Esophagus squamous epithelium (tissue), 5 donors: ENCODE data around the gene SLC18A2. TPM values are rescaled to one million over a fixed set of nuclear protein-coding genes. Genes with fewer than 3 reads are reported as not detected.

Experiments
- DNase-seq: peaks from one replicate; lab custom pipeline; 2025; lab: John Stamatoyannopoulos, UW
- H3K27ac ChIP-seq, 4 donors: fragments of 200-600 bp; sonication (generic); one replicate each; pipeline ENCODE4 v1.5.1; 2016 to 2019; ENCODE audit warnings: mild to moderate bottlenecking in 1 of 4
- H3K27me3 ChIP-seq, 4 donors: fragments of 200-600 bp; sonication (generic); 1 replicate in 3 of 4; 2 replicates in 1 of 4; pipeline versions ENCODE4 v1.5.1 to v1.6.0; 2017 to 2021; ENCODE audit warnings: antibody characterized with exemption in 1 of 4
- H3K36me3 ChIP-seq, 3 donors: fragments of 200-600 bp; sonication (generic); one replicate each; pipeline ENCODE4 v1.5.1; 2016 to 2019
- H3K4me1 ChIP-seq, 3 donors: fragments of 200-600 bp; sonication (generic); one replicate each; pipeline ENCODE4 v1.5.1; 2017 to 2019
- H3K4me3 ChIP-seq, 4 donors: fragments of 200-600 bp; sonication (generic); 1 replicate in 3 of 4; 2 replicates in 1 of 4; pipeline ENCODE4 v1.5.1; 2016 to 2019; ENCODE audit warnings: mild to moderate bottlenecking in 2 of 4, moderate library complexity in 1 of 4
- H3K9me3 ChIP-seq, 3 donors: fragments of 200-600 bp; sonication (generic); one replicate each; pipeline ENCODE4 v1.5.1; 2016 to 2019
- POLR2A ChIP-seq, 4 donors: fragments of 450-650 bp; IDR thresholded peaks; one replicate each; pipeline ENCODE4 v1.6.1; 2017; ENCODE audit warnings: antibody characterized with exemption in 4 of 4, mild to moderate bottlenecking in 4 of 4, moderate library complexity in 3 of 4
- WGBS, 2 donors: methylation state at CpG; one replicate each; pipeline ENCODE4 v1.1.5; 2018; 5-methylcytosine and 5-hydroxymethylcytosine counted together
- intact Hi-C: fragments of 100-400 bp; cut with DNase I; formaldehyde crosslinking; loops from one replicate; pipeline ENCODE4 v1.15.0; 2022
- total RNA-seq, 4 donors: library from RNA; depleted of rRNA; stranded (reverse); fragments of >200 nt; gene quantifications; one replicate each; pipeline ENCODE4 v1.1.0, GENCODE V29; 2016
- TF ChIP-seq, protein P1 (sequence below), 6 experiments: fragments of 450-650 bp in 4 of 6; fragments of 200-600 bp in 2 of 6; sonication (generic) in 2 of 6; IDR thresholded peaks; one replicate each; pipeline ENCODE4 v1.5.1; 2016 to 2019; ENCODE audit warnings: antibody characterized with exemption in 6 of 6, mild to moderate bottlenecking in 4 of 6, moderate library complexity in 4 of 6
- donor health status: DM: yes; HTN: yes; CAD: no.

The SLC18A2 gene
- total RNA-seq, 4 donors from 2014 or later: 0.11 to 2.9 (median 0.68) TPM

DNA sequence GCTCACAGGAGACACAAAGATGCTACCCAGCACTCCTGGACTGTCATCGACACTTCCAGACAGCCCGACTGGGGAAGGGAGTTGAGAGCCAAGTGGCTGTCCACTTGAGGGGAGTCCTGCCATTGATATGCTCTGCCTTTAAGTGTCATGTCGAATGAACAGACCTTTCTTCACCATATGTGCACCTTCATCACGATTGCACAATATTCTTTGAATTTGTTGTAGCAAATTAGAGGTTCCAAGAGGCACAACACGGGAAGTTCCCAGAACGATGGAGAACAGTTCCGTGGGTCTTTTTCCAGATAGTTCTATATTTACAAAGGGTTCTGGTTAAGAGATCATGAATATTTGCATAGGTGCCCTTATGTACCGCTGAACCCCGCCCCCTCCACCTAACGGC lies 16.0 kb downstream of the SLC18A2 start:
- Histone ChIP-seq H3K4me3 (no peak overlapping the region), H3K4me1 (no peaks in the 10 kb centered on the region), H3K27me3 (peaks cover 0 to 56% (median 0%) of the 10 kb centered on the region in 4 donors), H3K9me3 (no peaks in the 10 kb centered on the region), H3K27ac (no peak overlapping the region), H3K36me3 (no peaks in the 10 kb centered on the region)
- 69 to 76% methylated on average over 8 to 9 of the region's 10 CpGs for WGBS, 2 donors
- intact Hi-C loops: no loop called here
- TF ChIP-seq POLR2A (IDR thresholded peaks at IDR 0.05): no peak
- TF ChIP-seq, protein P1, sequence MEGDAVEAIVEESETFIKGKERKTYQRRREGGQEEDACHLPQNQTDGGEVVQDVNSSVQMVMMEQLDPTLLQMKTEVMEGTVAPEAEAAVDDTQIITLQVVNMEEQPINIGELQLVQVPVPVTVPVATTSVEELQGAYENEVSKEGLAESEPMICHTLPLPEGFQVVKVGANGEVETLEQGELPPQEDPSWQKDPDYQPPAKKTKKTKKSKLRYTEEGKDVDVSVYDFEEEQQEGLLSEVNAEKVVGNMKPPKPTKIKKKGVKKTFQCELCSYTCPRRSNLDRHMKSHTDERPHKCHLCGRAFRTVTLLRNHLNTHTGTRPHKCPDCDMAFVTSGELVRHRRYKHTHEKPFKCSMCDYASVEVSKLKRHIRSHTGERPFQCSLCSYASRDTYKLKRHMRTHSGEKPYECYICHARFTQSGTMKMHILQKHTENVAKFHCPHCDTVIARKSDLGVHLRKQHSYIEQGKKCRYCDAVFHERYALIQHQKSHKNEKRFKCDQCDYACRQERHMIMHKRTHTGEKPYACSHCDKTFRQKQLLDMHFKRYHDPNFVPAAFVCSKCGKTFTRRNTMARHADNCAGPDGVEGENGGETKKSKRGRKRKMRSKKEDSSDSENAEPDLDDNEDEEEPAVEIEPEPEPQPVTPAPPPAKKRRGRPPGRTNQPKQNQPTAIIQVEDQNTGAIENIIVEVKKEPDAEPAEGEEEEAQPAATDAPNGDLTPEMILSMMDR (IDR thresholded peaks at IDR 0.05): no peak
- no peak for DNase-seq

DNA sequence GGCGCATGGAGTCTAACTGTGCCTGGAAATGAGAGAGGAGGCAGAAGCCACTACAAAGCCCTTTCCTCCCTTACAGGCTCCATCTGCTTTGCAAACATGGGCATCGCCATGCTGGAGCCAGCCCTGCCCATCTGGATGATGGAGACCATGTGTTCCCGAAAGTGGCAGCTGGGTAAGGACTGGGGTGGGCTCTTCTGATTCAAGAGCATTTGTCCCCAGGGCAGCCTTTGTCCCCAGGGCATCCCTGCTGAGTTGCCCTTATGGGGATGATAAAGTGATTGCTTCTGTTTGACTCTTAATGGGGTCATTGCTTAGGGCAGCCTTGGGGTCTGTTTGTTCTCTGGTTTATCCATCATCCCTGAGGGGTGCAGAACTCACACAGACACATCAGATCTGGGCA lies 16.8 kb downstream of the SLC18A2 start:
- H3K9me3 ChIP-seq: no peaks in the 10 kb centered on the region
- no peak for TF ChIP-seq POLR2A (IDR thresholded peaks at IDR 0.05)
- TF ChIP-seq, protein P1 (IDR thresholded peaks at IDR 0.05): no peak
- WGBS, 2 donors: 67 to 77% methylated on average over 3 of the region's 3 CpGs
- peaks cover 0 to 61% (median 0%) of the 10 kb centered on the region in 4 donors for H3K27me3 ChIP-seq
- no peak for DNase-seq
- no peaks in the 10 kb centered on the region for H3K36me3 ChIP-seq
- H3K4me1 ChIP-seq: no peaks in the 10 kb centered on the region
- H3K27ac ChIP-seq: no peak overlapping the region
- no peak overlapping the region for H3K4me3 ChIP-seq
- intact Hi-C loops: no loop called here

DNA sequence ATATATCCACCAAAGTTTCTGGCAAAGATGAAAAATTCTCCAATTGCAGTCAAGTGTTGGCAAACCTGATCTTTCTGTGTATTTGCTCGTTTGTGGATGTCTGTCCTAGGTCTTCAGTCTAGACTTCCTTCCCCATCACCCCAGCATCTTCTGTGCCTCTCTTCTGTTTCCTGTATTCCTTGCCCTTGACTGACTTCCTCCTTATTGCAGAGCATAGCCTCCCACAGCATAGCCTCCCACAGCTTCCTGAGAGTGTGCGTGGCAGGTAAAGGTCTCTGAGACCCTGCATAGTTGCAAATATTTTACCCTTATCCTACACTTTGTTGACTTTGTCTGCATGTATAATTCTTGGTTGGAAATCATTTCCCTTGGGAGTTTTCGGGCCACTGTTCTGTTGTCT lies 18.4 kb downstream of the SLC18A2 start:
- 40 to 51% methylated on average over 3 of the region's 3 CpGs for WGBS, 2 donors
- Histone ChIP-seq H3K27ac (no peak overlapping the region), H3K27me3 (peaks cover 0 to 71% (median 0%) of the 10 kb centered on the region in 4 donors), H3K36me3 (no peaks in the 10 kb centered on the region), H3K9me3 (no peaks in the 10 kb centered on the region), H3K4me3 (no peak overlapping the region), H3K4me1 (no peaks in the 10 kb centered on the region)
- intact Hi-C loops: no loop called here
- DNase-seq: no peak
- TF ChIP-seq POLR2A (IDR thresholded peaks at IDR 0.05): no peak
- TF ChIP-seq, protein P1 (IDR thresholded peaks at IDR 0.05): no peak

DNA sequence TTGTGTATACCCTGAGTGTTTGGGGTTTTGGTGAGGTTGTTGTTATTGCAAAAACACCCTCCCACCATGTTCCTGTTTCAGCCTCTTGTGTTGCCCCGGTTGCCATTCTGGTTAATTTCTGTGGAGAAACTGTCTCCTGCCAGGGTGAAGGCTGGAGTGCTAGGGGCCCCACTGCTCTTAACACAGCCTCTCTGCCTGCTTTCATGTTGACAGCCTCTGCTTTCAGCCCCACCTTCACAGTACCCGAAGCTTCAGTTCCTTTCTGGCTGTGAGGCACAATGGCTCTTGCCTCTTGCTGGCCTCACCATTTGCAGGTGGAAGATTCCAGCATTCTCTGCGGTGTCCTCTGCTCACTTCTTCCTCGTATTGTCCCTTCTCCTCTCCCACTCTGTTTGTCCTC lies 19.2 kb downstream of the SLC18A2 start:
- no peak overlapping the region for H3K4me3 ChIP-seq
- WGBS, 2 donors: 40 to 50% methylated on average over 4 of the region's 4 CpGs
- peaks cover 0 to 65% (median 0%) of the 10 kb centered on the region in 4 donors for H3K27me3 ChIP-seq
- intact Hi-C loops: no loop called here
- TF ChIP-seq, protein P1 (IDR thresholded peaks at IDR 0.05): no peak
- no peak for TF ChIP-seq POLR2A (IDR thresholded peaks at IDR 0.05)
- no peaks in the 10 kb centered on the region for H3K4me1 ChIP-seq
- no peaks in the 10 kb centered on the region for H3K9me3 ChIP-seq
- no peaks in the 10 kb centered on the region for H3K36me3 ChIP-seq
- no peak for DNase-seq
- H3K27ac ChIP-seq: no peak overlapping the region

DNA sequence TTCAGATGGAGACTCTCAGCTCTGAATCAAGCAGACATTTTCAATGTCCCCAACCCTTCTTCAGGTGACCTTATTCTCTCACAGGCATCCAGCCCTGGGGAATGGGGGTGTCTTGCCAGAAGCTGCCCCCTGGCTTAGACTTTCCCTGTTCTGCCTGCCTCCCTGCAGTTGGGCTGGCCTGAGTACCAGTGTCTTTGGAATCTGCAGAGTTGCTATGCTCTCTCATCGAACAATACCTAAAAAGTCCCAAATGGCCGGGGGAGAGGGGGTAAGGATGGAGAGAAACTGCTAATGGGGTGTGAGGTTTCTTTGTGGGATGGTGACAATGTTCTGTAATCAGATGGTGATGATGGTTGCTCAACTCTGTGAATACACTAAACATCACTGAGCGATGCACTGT lies 20.6 kb downstream of the SLC18A2 start:
- DNase-seq: no peak
- intact Hi-C loops: no loop called here
- H3K27me3 ChIP-seq: peaks cover 0 to 59% (median 0%) of the 10 kb centered on the region in 4 donors
- H3K4me1 ChIP-seq: no peaks in the 10 kb centered on the region
- no peaks in the 10 kb centered on the region for H3K9me3 ChIP-seq
- no peaks in the 10 kb centered on the region for H3K36me3 ChIP-seq
- 72 to 78% methylated on average over 1 to 2 of the region's 3 CpGs for WGBS, 2 donors
- TF ChIP-seq POLR2A (IDR thresholded peaks at IDR 0.05): no peak
- TF ChIP-seq, protein P1 (IDR thresholded peaks at IDR 0.05): no peak
- H3K4me3 ChIP-seq: no peak overlapping the region
- H3K27ac ChIP-seq: no peak overlapping the region
